Naive thymus-derived CD4-positive, alpha-beta T cell (primary cell): ENCODE results near the gene SCAMP1. TPM values are rescaled to one million over a fixed set of nuclear protein-coding genes. Genes with fewer than 3 reads are reported as not detected.
A peak's percentile ranks its signal among the peaks of the same experiment; 100 is the strongest.
"Not testable (repeated sequence)": the region's sequence is repeated elsewhere in the genome, so short reads cannot be mapped to it uniquely, and the experiment has no call there.

Experiments
- ATAC-seq: fragments of 150-1000 bp; cut with Tn5 transposase; 2 replicates; pipeline ENCODE4 v1.10.0; 2021; ENCODE audit warnings: mild to moderate bottlenecking, moderate library complexity
- CTCF ChIA-PET: fragments of 350-600 bp; sonication (Branson Sonifier 250); formaldehyde crosslinking; loops from one replicate; lab custom pipeline; 2021; ENCODE audit warnings: antibody characterized with exemption; lab: Charles Lee
- POLR2A ChIA-PET: fragments of 350-600 bp; sonication (Branson Sonifier 250); formaldehyde crosslinking; loops from one replicate; lab custom pipeline; 2021; ENCODE audit warnings: antibody characterized with exemption, inconsistent platforms; lab: Charles Lee
- DNase-seq, 9 donors: peaks; one replicate each; pipeline versions ENCODE4 v3.0.0 to v3.0.0-alpha.2; 2020 to 2022; ENCODE audit warnings: mixed read lengths in 1 of 9
- H3K27ac ChIP-seq: one replicate; pipeline ENCODE4 v1.7.0; 2013; ENCODE audit warnings: mild to moderate bottlenecking, low read depth, low read length, moderate library complexity
- H3K27me3 ChIP-seq, 2 donors: one replicate each; pipeline ENCODE4 v1.7.0; 2013; ENCODE audit warnings: low read length in 2 of 2, mild to moderate bottlenecking in 2 of 2, moderate library complexity in 2 of 2; ENCODE audit not compliant: control insufficient read depth in 2 of 2, insufficient read depth in 2 of 2
- H3K36me3 ChIP-seq, 3 experiments: 1 replicate in 2 of 3; 2 replicates in 1 of 3; pipeline ENCODE4 v1.7.0; 2013; ENCODE audit warnings: low read length in 3 of 3, mild to moderate bottlenecking in 3 of 3, moderate library complexity in 1 of 3; ENCODE audit not compliant: insufficient read depth in 3 of 3, control insufficient read depth in 2 of 3
- H3K4me1 ChIP-seq, 2 donors: one replicate each; pipeline ENCODE4 v1.7.0; 2013; ENCODE audit warnings: low read length in 2 of 2, mild to moderate bottlenecking in 2 of 2, moderate library complexity in 1 of 2; ENCODE audit not compliant: control insufficient read depth in 2 of 2, insufficient read depth in 2 of 2
- H3K4me3 ChIP-seq: 2 replicates; pipeline ENCODE4 v1.7.0; 2013; ENCODE audit warnings: mild to moderate bottlenecking, low read length
- H3K9me3 ChIP-seq, 3 experiments: 1 replicate in 2 of 3; 2 replicates in 1 of 3; pipeline ENCODE4 v1.7.0; 2013; ENCODE audit warnings: low read length in 3 of 3; ENCODE audit not compliant: control insufficient read depth in 2 of 3
- H3K27ac Mint-ChIP-seq, 9 donors: one replicate each; pipeline ENCODE4 v1.8.0; 2020 to 2022; ENCODE audit warnings: mixed read lengths in 9 of 9, mild to moderate bottlenecking in 8 of 9, moderate library complexity in 5 of 9, inconsistent platforms in 2 of 9
- H3K27me3 Mint-ChIP-seq, 5 donors: one replicate each; pipeline ENCODE4 v1.8.0; 2021 to 2022; ENCODE audit warnings: mixed read lengths in 5 of 5, mild to moderate bottlenecking in 1 of 5
- H3K36me3 Mint-ChIP-seq, 5 donors: one replicate each; pipeline ENCODE4 v1.8.0; 2020 to 2022; ENCODE audit warnings: mixed read lengths in 5 of 5, mild to moderate bottlenecking in 3 of 5, inconsistent platforms in 1 of 5
- H3K4me1 Mint-ChIP-seq, 7 donors: one replicate each; pipeline ENCODE4 v1.8.0; 2020 to 2022; ENCODE audit warnings: mixed read lengths in 7 of 7, mild to moderate bottlenecking in 3 of 7, inconsistent platforms in 1 of 7
- H3K4me3 Mint-ChIP-seq, 10 donors: one replicate each; pipeline ENCODE4 v1.8.0; 2020 to 2022; ENCODE audit warnings: mild to moderate bottlenecking in 10 of 10, mixed read lengths in 10 of 10, moderate library complexity in 6 of 10, inconsistent platforms in 2 of 10
- H3K9me3 Mint-ChIP-seq, 11 donors: one replicate each; pipeline ENCODE4 v1.8.0; 2020 to 2022; ENCODE audit warnings: mixed read lengths in 11 of 11, mild to moderate bottlenecking in 4 of 11, inconsistent platforms in 1 of 11, moderate library complexity in 1 of 11
- intact Hi-C, 2 donors: fragments of 100-400 bp; cut with micrococcal nuclease; formaldehyde crosslinking; loops; one replicate each; pipeline ENCODE4 v1.15.1; 2023
- polyA plus RNA-seq, 2 donors: library from polyadenylated mRNA; unstranded; fragments of 300-500 nt; fragmentation: Illumina TruSeq; gene quantifications; one replicate each; pipeline ENCODE4 v1.2.3, GENCODE V29; 2021
- total RNA-seq, 6 experiments: library from RNA in 5 of 6; stranded (reverse) in 5 of 6; gene quantifications; 1 replicate in 5 of 6; 2 replicates in 1 of 6; pipeline ENCODE4 v1.2.3 and lab custom pipeline; 2021 to 2026

SCAMP1 gene
- total and polyA plus RNA-seq, 7 experiments from 2014 or later = 16.9 to 29.8 (median 25.7) TPM

DNA sequence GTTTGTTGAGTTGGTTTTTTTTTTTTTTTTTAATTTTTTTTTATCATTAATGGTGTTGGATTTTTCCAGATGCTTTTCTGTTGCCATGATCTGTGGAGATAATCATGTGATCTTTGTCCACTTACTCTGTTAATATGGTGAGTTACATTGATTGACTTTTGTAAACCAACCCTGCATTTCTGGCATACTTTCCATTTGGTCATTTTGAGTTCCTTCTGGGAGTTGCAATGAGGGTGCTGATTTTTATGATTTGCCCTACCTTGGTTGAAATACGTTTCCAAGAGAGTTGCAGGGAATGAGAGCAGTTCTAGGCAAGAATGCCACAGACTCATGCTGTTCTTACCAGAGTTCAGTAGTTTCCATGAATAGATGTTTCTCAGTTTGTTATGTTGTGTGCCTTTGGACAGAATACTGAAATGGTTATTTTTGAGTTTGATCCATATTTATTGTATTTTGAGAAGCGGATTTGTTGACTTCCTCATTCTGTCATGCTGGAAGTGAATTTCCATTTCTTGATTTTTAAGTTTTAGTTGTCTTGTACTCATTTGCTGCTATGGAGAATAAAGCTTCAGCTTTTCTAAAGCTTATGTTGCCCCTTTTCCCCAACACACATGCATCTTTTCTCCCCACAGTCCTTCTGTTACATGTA, 69.0 kb downstream of the SCAMP1 start:
- Mint-ChIP-seq H3K27ac (peak overlapping the region in 2 of 9 donors; percentile 15 to 41), H3K9me3 (peaks cover 0 to 18% (median 8%) of the 10 kb centered on the region in 11 donors), H3K36me3 (peaks cover 14 to 80% (median 61%) of the 10 kb centered on the region in 5 donors), H3K4me3 (no peak overlapping the region), H3K27me3 (no peaks in the 10 kb centered on the region), H3K4me1 (peaks cover 0 to 12% (median 3%) of the 10 kb centered on the region in 7 donors)
- H3K27ac ChIP-seq = no peak overlapping the region
- CTCF ChIA-PET = no interaction called here
- no peaks in the 10 kb centered on the region for H3K4me1 ChIP-seq
- H3K36me3 ChIP-seq = peaks cover 0 to 11% (median 0%) of the 10 kb centered on the region in 3 experiments
- ATAC-seq (no peak), DNase-seq (no peak)
- intact Hi-C loops = no loop called here
- H3K4me3 ChIP-seq = no peak overlapping the region
- H3K27me3 ChIP-seq = no peaks in the 10 kb centered on the region
- no peaks in the 10 kb centered on the region for H3K9me3 ChIP-seq
- POLR2A ChIA-PET = no interaction called here

DNA sequence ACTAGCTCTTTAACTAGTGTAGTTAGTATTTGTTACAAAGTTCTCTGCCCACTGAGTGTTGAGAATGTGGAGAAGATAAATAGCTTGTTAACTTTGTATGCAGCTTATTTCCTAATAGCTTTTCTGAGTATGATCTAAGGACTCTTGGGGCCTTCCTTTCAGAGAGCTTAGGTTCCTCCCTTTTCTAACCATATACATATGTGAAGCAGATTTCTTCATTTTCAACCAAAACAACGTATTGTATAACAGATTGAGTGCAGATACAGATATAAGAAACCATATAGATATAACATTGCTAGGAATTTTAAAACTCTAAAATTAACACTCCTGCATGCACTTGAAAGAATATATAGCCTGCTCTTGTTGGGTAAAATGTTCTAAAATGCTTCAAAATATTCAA, 70.4 kb downstream of the SCAMP1 start:
- ATAC-seq (no peak), DNase-seq (no peak)
- Histone ChIP-seq H3K36me3 (peaks cover 0 to 11% (median 0%) of the 10 kb centered on the region in 3 experiments), H3K4me3 (no peak overlapping the region), H3K27me3 (no peaks in the 10 kb centered on the region), H3K4me1 (no peaks in the 10 kb centered on the region), H3K9me3 (no peaks in the 10 kb centered on the region), H3K27ac (no peak overlapping the region)
- no peaks in the 10 kb centered on the region for H3K27me3 Mint-ChIP-seq
- no peak overlapping the region for H3K4me3 Mint-ChIP-seq
- ChIA-PET POLR2A (no interaction called here), CTCF (no interaction called here)
- H3K9me3 Mint-ChIP-seq = peaks cover 0 to 16% (median 10%) of the 10 kb centered on the region in 11 donors
- H3K4me1 Mint-ChIP-seq = peaks cover 0 to 12% (median 3%) of the 10 kb centered on the region in 7 donors
- peaks cover 14 to 83% (median 72%) of the 10 kb centered on the region in 5 donors for H3K36me3 Mint-ChIP-seq
- no peak overlapping the region for H3K27ac Mint-ChIP-seq
- intact Hi-C loops = no loop called here

DNA sequence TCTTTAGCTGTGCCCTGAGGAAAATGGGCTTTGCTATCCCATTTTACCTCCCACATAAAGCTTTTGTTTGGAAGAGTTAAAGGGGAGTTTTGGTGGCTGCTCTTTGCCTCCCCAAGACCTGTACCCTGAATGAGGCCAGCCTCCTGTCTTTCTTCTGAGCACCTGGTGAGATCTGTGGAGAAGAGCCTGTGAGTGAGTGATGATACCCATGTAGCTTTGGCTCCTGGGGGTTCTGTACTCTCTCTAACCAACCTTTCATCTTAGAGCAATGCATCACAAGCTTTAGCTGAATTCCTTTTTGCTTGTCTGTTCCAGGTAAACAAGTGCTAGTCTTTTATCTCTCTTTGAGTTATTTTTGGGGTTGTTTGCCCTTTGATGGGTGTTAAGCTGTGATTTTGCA, 73.6 kb downstream of the SCAMP1 start:
- Histone ChIP-seq H3K36me3 (peaks cover 0 to 11% (median 0%) of the 10 kb centered on the region in 3 experiments), H3K4me3 (no peak overlapping the region), H3K27ac (no peak overlapping the region), H3K27me3 (no peaks in the 10 kb centered on the region), H3K4me1 (no peaks in the 10 kb centered on the region), H3K9me3 (no peaks in the 10 kb centered on the region)
- Mint-ChIP-seq H3K36me3 (peaks cover 16 to 86% (median 79%) of the 10 kb centered on the region in 5 donors), H3K27me3 (no peaks in the 10 kb centered on the region), H3K27ac (no peak overlapping the region), H3K4me3 (no peak overlapping the region), H3K9me3 (peaks cover 0 to 15% (median 9%) of the 10 kb centered on the region in 11 donors), H3K4me1 (peaks cover 0 to 23% (median 8%) of the 10 kb centered on the region in 7 donors)
- no peak for DNase-seq
- ATAC-seq = no peak
- ChIA-PET CTCF (no interaction called here), POLR2A (no interaction called here)
- intact Hi-C loops = no loop called here

DNA sequence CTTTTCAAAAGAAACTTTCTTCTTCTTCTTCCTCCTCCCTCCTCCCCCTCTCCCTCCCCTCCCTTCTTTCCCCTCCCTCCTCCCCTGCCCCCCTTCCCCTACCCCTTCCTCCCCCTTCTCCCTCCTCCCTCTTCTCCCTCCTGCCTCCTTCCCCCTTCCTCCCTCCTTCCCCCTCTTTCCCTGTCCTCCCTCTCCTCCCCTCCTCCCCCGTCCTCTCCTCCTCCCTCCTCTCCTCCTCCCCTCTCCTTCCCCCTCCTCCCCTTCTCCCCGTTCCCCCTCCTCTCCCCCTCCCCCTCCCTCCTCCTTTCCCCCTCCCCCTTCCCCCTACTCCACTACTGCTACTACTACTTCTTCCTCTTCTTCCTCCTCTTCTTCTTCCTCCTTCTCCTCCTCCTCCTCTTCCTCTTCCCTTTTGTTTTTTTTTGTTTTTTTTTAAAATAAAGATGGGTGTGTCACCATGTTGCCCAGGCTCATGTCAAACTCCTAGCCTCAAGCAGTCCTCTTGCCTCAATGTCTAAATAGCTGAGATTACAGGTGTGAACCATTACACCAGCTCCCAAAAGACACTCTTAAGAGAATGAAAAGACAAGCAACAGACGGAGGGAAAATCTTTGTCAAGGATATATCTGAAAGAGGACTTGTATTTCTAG, 87.5 kb downstream of the SCAMP1 start:
- H3K27ac ChIP-seq = no peak overlapping the region
- no peaks in the 10 kb centered on the region for H3K9me3 ChIP-seq
- H3K36me3 Mint-ChIP-seq = peaks cover 9 to 59% (median 57%) of the 10 kb centered on the region in 5 donors
- DNase-seq (no peak), ATAC-seq (no peak)
- H3K27me3 Mint-ChIP-seq = no peaks in the 10 kb centered on the region
- H3K27ac Mint-ChIP-seq = no peak overlapping the region
- H3K9me3 Mint-ChIP-seq = peaks cover 2 to 24% (median 5%) of the 10 kb centered on the region in 11 donors
- ChIA-PET POLR2A (no interaction called here), CTCF (no interaction called here)
- H3K27me3 ChIP-seq = no peaks in the 10 kb centered on the region
- no peak overlapping the region for H3K4me3 ChIP-seq
- peaks cover 0 to 5% (median 0%) of the 10 kb centered on the region in 7 donors for H3K4me1 Mint-ChIP-seq
- no peak overlapping the region for H3K4me3 Mint-ChIP-seq
- no peaks in the 10 kb centered on the region for H3K4me1 ChIP-seq
- peaks cover 0 to 14% (median 0%) of the 10 kb centered on the region in 3 experiments for H3K36me3 ChIP-seq
- intact Hi-C loops = no loop called here

- DNase-seq (no peak), ATAC-seq (no peak)
- Mint-ChIP-seq H3K36me3 (peaks cover 9 to 54% (median 52%) of the 10 kb centered on the region in 5 donors), H3K9me3 (peaks cover 2 to 24% (median 5%) of the 10 kb centered on the region in 11 donors), H3K27ac (no peak overlapping the region), H3K27me3 (no peaks in the 10 kb centered on the region), H3K4me1 (peaks cover 0 to 5% (median 0%) of the 10 kb centered on the region in 7 donors), H3K4me3 (no peak overlapping the region)
- POLR2A ChIA-PET = no interaction called here
- Histone ChIP-seq H3K27ac (no peak overlapping the region), H3K36me3 (peaks cover 0 to 14% (median 0%) of the 10 kb centered on the region in 3 experiments), H3K4me3 (no peak overlapping the region), H3K9me3 (no peaks in the 10 kb centered on the region), H3K27me3 (no peaks in the 10 kb centered on the region), H3K4me1 (no peaks in the 10 kb centered on the region)
- intact Hi-C loops = no loop called here
- CTCF ChIA-PET = no interaction called here
These were observed 88.7 kb downstream of the SCAMP1 start for GRCh38 chr5:78449103-78449502.

GRCh38 chr5:78457507-78457906, 97.1 kb downstream of the SCAMP1 start:
- H3K27me3 Mint-ChIP-seq, H3K27ac ChIP-seq, CTCF ChIA-PET, H3K27me3 ChIP-seq, intact Hi-C loops, H3K36me3 ChIP-seq, POLR2A ChIA-PET, H3K27ac Mint-ChIP-seq, H3K4me3 ChIP-seq, H3K9me3 ChIP-seq, ATAC-seq, H3K4me3 Mint-ChIP-seq, H3K4me1 ChIP-seq, DNase-seq: not testable (repeated sequence)
- Mint-ChIP-seq H3K9me3 (peaks cover 0 to 16% (median 0%) of the 10 kb centered on the region in 11 donors), H3K4me1 (peaks cover 0 to 22% (median 16%) of the 10 kb centered on the region in 7 donors), H3K36me3 (peaks cover 21 to 45% (median 39%) of the 10 kb centered on the region in 5 donors)
